ENCODE measurements around the gene IFRD2.

Gene IFRD2, protein sequence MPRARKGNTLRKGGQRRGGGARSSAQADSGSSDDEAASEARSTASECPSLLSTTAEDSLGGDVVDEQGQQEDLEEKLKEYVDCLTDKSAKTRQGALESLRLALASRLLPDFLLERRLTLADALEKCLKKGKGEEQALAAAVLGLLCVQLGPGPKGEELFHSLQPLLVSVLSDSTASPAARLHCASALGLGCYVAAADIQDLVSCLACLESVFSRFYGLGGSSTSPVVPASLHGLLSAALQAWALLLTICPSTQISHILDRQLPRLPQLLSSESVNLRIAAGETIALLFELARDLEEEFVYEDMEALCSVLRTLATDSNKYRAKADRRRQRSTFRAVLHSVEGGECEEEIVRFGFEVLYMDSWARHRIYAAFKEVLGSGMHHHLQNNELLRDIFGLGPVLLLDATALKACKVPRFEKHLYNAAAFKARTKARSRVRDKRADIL

DNA sequence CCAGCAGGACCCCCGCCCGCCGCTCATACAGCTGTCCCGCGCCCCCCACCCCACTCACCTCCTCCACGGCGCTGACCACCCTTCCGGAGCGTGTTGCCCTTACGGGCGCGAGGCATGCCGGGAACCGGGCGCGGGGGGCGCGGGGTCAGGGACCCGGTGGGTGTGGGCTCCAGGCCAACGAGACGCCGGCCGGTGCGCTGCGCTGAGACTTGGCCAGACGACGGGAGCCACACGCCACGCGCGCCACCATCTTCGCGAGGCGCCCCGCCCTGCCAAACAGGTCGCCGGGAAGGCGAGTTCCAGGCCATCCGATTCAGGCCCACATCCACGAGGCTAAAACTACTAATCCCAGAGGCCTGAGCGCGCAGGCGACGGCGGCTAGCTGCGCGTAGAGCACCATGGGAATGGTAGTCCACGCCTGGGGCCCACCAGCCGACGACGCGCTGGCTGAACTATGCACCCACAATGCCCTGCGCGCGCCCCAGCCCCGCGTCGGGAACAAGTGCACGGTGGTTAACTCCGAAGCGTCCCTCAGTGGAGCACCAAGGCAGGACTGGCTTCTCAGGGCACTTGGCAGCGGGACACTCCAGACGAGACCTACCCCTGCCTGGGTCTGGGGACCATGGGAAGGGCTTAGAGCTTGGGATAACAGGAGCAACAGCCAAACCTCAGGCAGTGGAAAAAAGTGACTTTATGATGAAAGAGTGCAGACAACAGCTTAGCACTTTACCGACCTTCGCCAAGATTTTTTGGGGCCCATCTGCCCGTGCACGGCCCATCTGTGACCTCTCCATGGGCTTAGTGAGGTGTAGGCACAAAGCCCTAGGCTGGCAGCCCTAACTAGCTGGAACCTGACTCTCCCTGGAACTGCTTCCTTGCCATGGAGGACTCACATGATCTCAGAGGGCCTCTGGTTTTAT is at the start of gene IFRD2:
Gene IFRD2 (minus strand): TSS at position 271 of the 920 bp plus-strand sequence. CDS start 155 bp downstream, at position 116.
- DNase-seq: peak; percentile 92 to 97

DNA sequence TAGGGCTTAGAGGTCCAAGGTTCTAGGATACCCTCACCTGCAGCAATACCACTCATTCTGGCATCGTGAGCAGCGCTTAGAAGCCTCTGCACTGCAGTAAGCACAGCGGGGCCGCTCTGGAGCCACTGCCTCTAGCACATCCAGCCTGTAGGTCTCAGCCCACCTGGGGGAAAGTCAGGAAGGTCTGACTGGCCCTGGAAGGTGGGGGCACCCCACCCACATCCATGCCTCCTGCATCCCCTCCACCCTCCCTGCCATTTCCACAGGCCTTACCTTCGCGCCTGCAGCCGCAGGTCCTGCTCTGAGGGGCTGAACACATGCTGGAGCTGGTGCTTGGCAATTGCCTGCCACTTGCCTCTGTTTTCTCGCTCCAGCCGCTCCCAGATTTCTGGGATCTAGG is 49.3 kb upstream of the IFRD2 start:
- DNase-seq: no peak

DNA sequence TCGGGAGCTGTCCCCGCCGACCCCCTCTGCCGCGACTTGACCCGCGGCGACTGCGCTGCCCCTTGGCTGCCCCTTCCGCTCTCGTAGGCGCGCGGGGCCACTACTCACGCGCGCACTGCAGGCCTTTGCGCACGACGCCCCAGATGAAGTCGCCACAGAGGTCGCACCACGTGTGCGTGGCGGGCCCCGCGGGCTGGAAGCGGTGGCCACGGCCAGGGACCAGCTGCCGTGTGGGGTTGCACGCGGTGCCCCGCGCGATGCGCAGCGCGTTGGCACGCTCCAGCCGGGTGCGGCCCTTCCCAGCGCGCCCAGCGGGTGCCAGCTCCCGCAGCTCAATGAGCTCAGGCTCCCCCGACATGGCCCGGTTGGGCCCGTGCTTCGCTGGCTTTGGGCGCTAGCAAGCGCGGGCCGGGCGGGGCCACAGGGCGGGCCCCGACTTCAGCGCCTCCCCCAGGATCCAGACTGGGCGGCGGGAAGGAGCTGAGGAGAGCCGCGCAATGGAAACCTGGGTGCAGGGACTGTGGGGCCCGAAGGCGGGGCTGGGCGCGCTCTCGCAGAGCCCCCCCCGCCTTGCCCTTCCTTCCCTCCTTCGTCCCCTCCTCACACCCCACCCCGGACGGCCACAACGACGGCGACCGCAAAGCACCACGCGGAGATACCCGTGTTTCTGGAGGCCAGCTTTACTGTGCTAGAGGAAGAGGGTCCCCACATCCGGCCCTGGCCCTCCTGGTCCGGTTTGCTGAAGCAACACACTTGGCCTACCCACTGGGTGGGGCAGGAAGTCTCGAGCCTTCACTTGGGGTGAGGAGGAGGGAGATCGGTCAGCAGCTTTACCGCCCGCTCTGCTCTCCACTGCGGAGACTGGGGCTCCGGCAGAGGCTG is 48.5 kb upstream of the IFRD2 start, which contains the start of gene RASSF1:
Gene RASSF1 (minus strand): TSS at position 389 of the 882 bp plus-strand sequence. CDS start 31 bp downstream, at position 358.
- peak; percentile 55 to 65 for DNase-seq

DNA sequence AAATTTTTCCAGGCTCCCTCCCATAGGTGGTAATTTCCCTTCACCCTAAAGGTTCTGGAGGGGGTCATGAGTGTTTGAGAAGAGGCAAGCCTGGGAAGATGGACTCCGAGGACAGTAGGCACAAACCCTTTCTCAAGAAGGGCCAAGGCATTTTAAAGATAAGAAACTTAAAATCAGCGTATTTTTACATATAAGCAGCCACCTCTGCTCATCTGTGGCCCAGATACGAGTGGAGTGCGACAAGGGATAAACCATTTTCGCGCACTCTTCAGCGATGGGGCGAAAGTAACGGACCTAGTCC is 47.9 kb upstream of the IFRD2 start:
- no peak for DNase-seq

DNA sequence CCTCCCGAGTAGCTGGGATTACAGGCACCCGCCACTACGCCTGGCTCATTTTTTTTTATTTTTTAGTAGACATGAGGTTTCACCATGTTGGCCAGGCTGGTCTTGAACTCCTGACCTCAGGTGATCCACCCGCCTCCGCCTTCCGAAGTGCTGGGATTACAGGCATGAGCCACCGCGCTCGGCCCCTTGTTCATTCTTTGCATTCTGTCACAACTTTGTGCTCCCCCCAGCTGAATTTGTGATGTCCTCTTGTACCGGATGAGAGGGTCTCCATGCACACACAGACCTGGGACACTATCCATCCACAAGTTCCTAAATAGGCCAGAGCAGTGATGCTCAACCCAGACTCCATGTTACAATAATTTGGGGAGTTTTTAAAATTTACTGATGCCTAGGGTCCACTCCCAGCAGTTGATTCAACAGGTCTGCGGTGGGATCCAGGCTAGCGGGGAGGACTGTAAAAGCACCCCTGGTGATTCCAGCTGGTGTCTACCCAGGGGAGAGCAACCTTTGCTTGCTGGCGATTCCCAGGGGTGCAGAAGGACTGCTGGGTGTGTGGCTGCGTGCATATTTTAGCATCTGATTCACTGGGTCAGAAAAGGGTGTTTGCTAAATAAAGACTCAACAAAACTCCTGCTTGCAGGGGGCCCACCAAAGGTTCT is 47.4 kb upstream of the IFRD2 start:
- DNase-seq: no peak

DNA sequence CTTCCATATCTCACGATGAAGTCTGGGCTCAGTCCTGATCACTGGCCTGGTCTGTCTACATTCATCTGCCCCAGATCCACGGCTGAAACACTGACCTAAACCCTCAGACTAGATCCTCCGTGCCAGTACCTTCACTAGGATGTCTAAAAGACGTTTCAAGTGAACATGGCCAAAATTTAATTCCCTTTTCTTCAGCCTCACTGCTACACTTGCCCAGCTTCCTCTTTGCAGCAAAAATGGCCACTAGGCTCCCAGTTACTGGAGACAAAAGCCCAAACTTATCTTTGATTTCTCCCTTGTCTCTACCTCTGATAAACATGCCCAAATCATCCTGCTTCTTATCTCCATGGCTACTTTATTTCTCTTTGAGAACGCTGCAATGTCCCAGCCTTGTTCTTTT is 46.7 kb upstream of the IFRD2 start:
- DNase-seq: no peak

DNA sequence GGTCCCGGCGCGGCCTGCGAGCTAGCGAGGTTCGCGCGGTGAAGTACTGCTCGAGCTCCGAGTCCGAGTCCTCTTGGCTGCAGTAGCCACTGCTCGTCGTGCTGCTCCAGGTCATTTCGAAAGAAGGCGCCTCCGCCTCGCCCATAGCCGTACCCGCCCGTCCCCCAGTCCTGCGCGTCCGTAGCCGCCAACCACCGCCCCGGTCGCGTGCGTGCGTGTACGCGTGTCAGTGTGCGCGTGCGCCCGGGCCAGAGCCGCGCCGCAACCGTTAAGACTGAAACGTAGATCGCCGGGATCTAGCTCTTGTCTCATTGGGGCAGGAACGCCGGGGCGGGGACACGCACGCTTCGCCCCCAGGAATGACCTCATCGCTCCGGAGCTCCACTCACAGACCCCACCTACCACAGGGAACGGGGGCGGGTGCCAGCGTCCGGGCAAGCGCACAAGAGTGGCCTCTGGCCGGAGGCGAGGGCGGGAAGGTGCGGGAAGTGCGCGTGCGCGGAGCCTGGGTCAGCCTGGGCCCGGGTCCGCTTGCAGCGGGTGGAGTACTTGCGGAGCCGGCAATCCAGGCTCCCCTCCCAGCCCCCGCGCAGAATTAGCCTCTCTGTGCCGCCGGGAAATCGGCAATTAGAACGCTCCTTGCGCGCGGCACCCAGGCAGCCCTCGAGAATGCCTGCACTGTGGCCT is 45.1 kb upstream of the IFRD2 start:
- DNase-seq: peak; percentile 93 to 95

DNA sequence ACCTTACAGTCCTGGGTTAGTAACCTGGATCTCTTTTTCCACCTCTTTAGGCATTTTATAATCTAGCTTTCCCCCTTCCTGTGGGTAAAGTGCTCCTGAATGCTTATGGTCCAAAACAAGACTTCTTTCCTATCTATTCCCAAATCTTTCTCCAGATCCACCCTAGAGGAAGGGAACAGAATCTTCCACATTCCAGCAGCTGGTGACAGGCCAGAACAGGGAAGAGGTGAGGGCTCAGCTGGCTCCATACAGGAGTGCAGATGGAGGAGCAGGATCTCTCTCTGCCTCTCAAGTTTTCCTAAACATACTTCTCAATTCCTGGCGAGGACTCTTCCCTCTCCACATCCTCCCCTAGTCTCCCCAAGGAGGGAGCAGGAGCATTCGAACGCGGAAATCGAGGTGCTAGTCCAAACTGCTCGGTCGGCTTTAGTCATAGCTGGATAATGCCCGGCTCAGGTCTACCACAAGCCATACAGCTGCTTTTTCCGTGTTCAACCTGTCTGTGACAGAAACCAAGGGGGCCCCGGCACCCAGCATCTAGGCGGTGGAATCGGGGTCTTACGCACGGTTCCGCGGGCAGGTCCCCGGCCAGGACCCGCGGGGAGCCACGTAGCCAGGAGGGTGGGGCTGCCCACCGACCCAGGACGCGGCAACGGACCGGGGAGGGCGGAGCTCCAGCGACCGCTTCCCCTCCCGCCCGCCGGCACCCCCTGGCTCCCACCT is 44.4 kb upstream of the IFRD2 start:
- peak in 1 of 2 experiments; percentile 51 for DNase-seq

DNA sequence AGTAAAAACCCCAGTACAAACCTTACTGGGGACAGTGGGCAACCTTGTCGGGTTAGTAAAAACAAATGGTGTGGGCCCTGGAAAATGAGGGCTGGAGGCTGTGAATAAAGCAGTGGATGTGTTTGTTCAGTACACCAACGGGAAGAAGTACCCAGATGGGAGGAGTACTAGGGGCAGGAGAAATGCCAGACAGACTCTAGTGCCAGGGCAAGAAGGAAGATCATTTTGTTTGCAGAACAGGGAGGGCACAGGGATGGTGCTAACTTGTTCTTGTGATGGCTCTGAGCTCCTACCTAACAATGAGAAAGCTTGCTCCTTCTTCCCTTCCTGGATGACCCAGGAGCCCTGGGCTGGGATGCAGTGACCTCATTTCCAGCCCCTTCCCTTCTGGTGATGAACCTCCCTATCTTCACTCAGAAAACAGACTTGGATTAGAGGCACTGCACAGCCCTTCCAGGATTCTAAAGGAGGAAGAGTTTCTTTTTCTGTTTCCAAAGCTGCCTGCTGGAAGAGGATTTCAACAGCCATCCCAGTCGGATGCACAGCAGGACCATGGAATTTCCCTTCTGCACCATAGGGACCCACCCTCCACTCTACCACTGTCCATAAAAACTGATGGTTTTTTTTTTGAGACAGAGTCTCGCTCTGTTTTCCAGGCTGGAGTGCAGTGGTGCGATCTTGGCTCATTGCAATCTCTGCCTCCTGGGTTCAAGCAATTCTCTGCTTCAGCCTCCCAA is 42.3 kb upstream of the IFRD2 start:
- no peak for DNase-seq

DNA sequence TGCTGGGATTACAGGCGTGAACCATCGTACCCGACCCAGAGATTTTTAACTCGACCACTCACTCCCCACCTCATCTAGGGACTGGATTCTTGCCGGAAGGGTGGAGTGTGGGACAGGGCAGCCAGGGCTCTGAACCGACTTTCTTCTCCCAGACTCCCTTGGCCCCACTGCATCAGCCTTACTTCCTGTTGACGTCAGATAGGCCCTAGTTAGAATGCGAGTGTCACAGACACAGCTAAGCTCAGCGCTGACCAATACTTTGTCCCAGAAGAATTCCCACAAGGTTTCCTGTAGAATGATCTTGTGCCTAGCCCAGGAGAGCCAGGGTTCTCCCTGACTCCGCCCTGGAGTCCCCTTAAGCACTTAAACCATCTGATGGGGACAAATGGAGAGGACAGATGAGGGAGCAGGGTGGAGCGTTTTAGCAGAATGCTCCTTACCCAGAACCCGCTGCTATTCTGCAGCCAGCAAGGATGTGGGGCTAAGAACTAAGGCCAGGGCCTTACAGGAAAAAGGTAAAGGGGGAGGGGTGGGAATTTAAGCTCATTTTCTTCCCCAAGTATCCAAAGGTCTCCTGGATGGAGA is 41.6 kb upstream of the IFRD2 start:
- no peak for DNase-seq

DNA sequence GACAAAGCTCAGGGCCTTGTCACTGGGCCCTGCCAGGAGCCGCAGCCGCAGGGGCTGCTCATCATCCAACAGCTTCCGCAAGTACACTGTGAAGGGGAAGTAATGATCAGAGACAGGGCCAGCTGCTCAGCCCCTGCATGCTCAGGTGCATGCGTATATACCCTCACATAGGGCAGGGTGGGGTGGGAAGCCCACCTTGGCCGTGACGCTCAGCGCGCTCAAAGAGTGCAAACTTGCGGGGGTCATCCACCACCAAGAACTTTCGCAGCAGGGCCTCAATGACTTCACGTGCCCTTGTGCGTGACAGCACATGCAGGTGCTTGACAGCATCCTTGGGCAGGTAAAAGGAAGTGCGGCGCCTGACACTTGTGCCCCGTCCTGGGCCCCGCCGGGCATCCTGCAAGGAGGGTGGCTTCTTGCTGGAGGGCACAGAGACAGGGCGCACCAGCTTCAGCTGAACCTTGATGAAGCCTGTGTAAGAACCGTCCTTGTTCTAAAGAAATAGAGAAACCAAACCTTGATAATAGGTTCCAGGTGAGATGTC is 39.2 kb upstream of the IFRD2 start:
- DNase-seq: no peak

DNA sequence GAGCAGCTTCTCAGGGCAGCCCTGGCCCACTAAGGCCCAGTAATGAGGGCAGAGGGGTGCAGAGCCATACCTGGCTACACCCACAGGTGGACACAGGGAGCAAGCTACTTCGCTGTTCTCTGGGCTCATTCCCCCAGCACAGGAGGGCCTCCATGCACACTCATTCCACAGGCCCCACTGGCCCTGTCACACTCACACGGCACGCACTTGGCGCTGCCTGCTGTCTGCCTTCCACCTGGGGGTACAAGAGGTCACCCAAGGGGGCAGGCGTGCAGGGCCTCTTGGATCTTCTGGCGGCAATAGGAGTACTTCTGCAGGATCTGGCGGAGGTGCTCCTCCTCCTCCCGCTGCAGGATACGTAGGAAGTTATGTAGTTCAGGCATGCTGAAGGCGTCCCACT is 38.1 kb upstream of the IFRD2 start:
- no peak for DNase-seq

DNA sequence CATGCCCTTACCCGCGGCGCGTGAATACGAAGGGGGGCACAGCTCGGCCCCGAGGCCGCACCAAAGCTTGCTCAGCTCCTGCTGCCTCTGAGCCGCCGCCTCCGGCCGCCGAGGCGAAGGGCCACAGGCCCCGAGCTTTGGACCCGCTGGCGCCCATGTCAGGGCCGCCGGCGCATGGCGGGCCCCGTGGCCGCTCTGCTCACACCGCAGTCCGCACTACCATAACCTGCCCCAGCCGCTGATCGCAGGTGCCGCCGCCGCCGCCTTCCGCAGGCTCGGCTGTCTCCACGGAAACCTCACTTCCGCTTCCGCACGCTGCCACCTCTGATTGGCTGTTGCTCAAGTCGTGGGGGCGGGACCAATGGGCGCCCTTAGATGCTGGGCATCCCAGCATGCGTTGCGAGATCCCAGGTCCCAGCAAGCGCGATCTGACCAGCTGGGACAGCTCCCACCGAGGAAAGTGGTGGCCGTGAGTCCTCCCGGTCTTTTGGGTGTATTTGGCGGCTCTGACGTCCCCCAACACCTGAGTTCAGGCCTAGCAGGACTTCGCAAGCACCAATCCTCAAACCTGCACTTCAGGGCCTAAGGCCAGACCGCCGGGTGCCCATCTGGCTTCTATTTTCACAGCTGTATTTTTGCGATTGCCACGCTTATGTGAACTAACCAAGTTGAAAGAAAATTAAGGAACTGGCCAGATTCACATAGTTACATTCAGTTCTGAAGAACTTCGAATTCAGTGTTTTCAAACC is 35.9 kb upstream of the IFRD2 start, which contains the start of gene TUSC2:
Gene TUSC2 (minus strand): TSS at position 281 of the 749 bp plus-strand sequence. CDS start 124 bp downstream, at position 157.
- DNase-seq: peak; percentile 91 to 93

DNA sequence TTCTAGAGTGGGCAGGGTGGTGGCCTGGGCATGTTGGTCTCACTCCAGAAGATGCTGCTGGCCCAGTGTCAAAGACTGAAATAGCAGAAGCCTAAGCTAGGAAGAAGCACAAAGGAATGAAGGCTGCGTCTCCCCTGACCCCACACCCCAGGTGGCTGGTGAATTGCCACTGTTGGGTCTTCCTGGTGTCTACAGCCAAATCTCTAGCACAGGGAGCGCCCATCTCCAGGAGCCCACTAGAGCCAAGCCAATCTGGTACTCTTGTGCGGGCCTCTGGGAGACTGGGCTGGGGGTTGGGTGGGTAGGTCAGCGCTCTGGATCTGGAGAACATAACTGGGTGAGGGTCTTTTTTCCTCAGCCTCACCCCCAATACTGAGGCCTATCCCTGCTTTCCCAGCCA is 34.9 kb upstream of the IFRD2 start:
- DNase-seq: no peak

DNA sequence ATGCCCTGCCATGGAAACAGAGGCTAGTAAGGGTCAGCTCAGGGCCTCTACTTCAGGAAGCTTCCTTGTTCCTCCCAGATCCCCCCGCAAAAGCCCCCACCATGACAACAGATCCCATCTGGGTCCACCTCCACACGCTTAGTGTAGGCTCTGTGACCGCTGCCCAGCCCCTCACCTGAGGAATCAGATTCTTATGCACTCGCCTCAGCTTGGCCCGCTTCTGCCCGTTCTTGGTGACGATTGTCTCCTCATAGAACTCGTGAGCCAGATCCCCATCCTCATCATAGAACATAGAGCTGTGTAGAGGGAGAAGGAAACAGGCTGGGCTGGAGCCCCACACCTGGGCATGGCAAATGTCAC is 33.9 kb upstream of the IFRD2 start:
- no peak for DNase-seq

DNA sequence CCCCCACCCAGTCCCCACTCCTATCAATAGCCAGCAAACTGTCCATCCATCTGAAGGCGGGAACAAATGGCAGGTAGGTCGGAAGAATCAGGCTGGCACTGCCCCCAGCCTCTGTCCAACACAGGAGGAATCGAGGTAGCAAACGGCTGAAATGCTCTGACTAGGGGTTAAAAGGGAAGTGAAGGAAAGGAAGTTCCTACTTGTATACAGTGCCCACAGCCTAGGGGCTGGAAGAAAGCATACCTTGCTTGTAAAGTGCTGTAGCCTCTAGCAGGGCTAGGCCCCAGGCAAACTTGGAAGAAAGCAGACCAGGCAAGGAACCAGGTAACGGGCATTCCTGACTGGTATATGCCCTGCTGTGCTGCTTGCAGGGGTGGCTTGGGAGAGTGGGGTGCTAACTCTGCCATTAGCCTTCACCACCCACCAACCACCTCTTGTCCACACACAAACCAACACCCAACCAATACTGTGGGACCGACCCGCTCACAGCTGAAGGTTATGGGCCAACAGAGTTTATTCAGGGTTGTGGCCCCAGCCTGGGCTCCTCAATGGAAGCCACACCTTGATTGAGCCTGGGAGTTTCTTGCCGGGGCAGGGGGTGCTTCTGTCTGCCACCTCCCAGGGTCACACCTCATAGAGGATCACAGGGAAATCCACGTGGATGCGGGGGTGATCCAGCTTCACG is 33.4 kb upstream of the IFRD2 start:
- DNase-seq: no peak

DNA sequence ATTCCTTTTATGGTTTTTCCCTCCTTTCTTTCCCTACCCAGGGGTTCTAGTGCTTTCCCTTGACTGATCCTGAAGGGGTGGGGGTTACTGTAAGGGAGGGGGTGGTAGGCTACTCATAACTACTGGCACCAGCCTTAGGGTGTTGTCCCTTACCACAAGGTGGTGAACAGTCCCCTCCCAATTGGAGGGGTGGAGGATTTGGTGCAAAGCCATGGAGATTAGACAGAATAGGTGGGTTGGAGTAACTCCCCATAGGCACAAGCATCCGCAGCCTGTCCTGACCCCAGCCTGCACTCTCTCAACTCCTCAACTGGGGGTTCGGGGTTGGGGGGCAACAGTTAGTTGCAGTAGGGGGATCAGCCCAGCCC is 32.9 kb upstream of the IFRD2 start:
- DNase-seq: no peak
